K562 (cell line): Measurements from ENCODE around the gene NR2F2. TPM values are rescaled to one million over a fixed set of nuclear protein-coding genes. Genes with fewer than 3 reads are reported as not detected.

ENCODE experiments used
- FOXJ2 ChIP-seq: fragments of 200-800 bp; sonication (Bioruptor generic); IDR thresholded peaks from 2 replicates; pipeline ENCODE4 v1.6.1; 2016; ENCODE audit warnings: missing genetic modification characterization, missing compliant biosample characterization
- GABPB1 ChIP-seq: sonication (generic); formaldehyde crosslinking; IDR thresholded peaks from 2 replicates; pipeline ENCODE4 v1.8.0; 2022; ENCODE audit warnings: mild to moderate bottlenecking, missing genetic modification reagents
- HSF4 ChIP-seq: fragments of 250-450 bp; sonication (Bioruptor Pico); IDR thresholded peaks from 2 replicates; pipeline ENCODE4 v2.1.2; 2022; ENCODE audit warnings: mild to moderate bottlenecking, moderate library complexity, borderline replicate concordance
- NR2F6 ChIP-seq: fragments of 450-650 bp; formaldehyde crosslinking; IDR thresholded peaks from 2 replicates; pipeline ENCODE4 v1.4.0; 2020; ENCODE audit warnings: mild to moderate bottlenecking
- POLR2A ChIP-seq: fragments of 450-650 bp; conservative IDR thresholded peaks from 2 replicates; pipeline ENCODE4 v1.6.1; 2016
- ZBTB7A ChIP-seq: IDR thresholded peaks from 2 replicates; pipeline ENCODE4 v1.6.1; 2011; ENCODE audit warnings: low read depth, mild to moderate bottlenecking, low read length, moderate library complexity, borderline replicate concordance; ENCODE audit not compliant: control insufficient read depth
- polyA plus RNA-seq, 8 experiments: library from polyadenylated mRNA; depleted of rRNA in 4 of 8; stranded (reverse) in 5 of 8; unstranded in 3 of 8; fragments of >200 nt; fragmentation: Nextera tagmentation in 2 of 8; fragmentation: Illumina TruSeq in 1 of 8; extraction: Ambion mirVana in 2 of 8; extraction: Trizol in 1 of 8; gene quantifications; 2 replicates each; pipeline versions ENCODE4 v1.2.1 to v1.2.3, GENCODE V29; 2011 to 2014; ENCODE audit warnings: inconsistent platforms in 1 of 8, missing spikeins in 1 of 8
- total RNA-seq, 7 experiments: library from RNA; depleted of rRNA in 6 of 7; stranded (reverse); fragments of >200 nt in 6 of 7; fragmentation: Illumina TruSeq in 2 of 7; extraction: Trizol in 2 of 7; gene quantifications; 2 replicates each; pipeline versions ENCODE4 v1.2.1 to v1.2.3, GENCODE V29; 2011 to 2021; ENCODE audit warnings: low replicate concordance in 1 of 7
- TF ChIP-seq, protein P1 (sequence below), 2 experiments: fragments of 450-650 bp; IDR thresholded peaks; 2 replicates each; pipeline ENCODE4 v1.6.1; 2016
- TF ChIP-seq, protein P2 (sequence below): sonication (generic); formaldehyde crosslinking; IDR thresholded peaks from 2 replicates; pipeline ENCODE4 v1.8.0; 2023; ENCODE audit warnings: mild to moderate bottlenecking, missing genetic modification reagents
- TF ChIP-seq, protein P3 (sequence below), 3 experiments: IDR thresholded peaks in 2 of 3; conservative IDR thresholded peaks in 1 of 3; 2 replicates each; pipeline ENCODE4 v1.5.1; 2011 to 2012; ENCODE audit warnings: low read length in 3 of 3, mild to moderate bottlenecking in 3 of 3, control low read depth in 2 of 3, improper control_type of control experiment in 1 of 3, inconsistent platforms in 1 of 3, low read depth in 1 of 3, mixed read lengths in 1 of 3, moderate library complexity in 1 of 3; ENCODE audit not compliant: insufficient read depth in 2 of 3
- TF ChIP-seq, protein P4 (sequence below), 2 experiments: IDR thresholded peaks; 2 replicates each; pipeline ENCODE4 v1.6.1; 2012; ENCODE audit warnings: improper control_type of control experiment in 2 of 2, low read depth in 2 of 2, low read length in 2 of 2, borderline replicate concordance in 1 of 2

The NR2F2 gene
- total and polyA plus RNA-seq, 9 of the 15 experiments (the other 6 are each of a cell fraction or from before 2014, with no cell fraction given) = 6.0 to 51.8 (median 11.1) TPM

DNA sequence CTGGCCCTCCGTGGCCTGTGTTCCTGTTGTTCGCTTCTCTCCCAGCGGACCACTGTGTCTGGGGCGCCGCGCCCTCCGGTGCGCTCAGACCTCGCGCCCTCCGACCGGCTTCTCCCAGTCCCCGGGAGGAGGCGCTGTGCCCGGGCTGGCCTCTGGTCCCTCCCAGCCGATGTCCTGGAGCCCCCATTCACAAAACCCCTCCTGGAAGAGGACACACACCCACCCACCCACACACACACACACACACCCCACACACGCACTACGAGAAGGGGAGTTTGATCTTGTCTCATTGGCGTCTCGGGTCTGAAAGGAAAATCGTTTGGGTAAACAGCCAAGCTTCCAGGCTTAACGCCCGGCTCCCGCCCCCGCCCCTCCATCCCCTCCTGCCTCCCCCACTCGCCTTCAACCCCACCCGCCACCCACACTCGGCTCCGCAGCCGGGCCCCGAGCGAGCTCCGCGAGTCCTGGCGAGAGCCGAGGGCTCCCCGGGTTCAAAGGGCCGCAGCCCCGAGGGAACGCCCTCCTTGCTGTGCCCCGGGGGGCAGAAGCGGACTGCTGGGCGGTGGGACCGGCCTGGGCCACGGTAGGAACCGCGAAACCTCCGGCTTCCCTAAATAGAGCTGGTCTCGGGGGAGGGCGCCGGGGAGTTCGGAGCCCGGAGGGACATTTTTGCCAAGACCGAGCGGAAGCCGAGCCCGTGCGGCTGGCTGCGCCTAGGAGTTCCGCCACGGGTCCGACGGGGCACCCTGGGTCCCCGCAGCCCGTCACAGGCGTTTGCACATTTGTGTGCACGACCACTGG, 23.6 kb downstream of the NR2F2 start (continued):
- TF ChIP-seq, protein P1, sequence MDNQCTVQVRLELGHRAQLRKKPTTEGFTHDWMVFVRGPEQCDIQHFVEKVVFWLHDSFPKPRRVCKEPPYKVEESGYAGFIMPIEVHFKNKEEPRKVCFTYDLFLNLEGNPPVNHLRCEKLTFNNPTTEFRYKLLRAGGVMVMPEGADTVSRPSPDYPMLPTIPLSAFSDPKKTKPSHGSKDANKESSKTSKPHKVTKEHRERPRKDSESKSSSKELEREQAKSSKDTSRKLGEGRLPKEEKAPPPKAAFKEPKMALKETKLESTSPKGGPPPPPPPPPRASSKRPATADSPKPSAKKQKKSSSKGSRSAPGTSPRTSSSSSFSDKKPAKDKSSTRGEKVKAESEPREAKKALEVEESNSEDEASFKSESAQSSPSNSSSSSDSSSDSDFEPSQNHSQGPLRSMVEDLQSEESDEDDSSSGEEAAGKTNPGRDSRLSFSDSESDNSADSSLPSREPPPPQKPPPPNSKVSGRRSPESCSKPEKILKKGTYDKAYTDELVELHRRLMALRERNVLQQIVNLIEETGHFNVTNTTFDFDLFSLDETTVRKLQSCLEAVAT (IDR thresholded peaks at IDR 0.05) = no peak
- TF ChIP-seq, protein P2, sequence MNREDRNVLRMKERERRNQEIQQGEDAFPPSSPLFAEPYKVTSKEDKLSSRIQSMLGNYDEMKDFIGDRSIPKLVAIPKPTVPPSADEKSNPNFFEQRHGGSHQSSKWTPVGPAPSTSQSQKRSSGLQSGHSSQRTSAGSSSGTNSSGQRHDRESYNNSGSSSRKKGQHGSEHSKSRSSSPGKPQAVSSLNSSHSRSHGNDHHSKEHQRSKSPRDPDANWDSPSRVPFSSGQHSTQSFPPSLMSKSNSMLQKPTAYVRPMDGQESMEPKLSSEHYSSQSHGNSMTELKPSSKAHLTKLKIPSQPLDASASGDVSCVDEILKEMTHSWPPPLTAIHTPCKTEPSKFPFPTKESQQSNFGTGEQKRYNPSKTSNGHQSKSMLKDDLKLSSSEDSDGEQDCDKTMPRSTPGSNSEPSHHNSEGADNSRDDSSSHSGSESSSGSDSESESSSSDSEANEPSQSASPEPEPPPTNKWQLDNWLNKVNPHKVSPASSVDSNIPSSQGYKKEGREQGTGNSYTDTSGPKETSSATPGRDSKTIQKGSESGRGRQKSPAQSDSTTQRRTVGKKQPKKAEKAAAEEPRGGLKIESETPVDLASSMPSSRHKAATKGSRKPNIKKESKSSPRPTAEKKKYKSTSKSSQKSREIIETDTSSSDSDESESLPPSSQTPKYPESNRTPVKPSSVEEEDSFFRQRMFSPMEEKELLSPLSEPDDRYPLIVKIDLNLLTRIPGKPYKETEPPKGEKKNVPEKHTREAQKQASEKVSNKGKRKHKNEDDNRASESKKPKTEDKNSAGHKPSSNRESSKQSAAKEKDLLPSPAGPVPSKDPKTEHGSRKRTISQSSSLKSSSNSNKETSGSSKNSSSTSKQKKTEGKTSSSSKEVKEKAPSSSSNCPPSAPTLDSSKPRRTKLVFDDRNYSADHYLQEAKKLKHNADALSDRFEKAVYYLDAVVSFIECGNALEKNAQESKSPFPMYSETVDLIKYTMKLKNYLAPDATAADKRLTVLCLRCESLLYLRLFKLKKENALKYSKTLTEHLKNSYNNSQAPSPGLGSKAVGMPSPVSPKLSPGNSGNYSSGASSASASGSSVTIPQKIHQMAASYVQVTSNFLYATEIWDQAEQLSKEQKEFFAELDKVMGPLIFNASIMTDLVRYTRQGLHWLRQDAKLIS (CRISPR knock-in tag) = no peak
- no peak for TF ChIP-seq NR2F6 (CRISPR knock-in tag)
- TF ChIP-seq HSF4 = no peak
- TF ChIP-seq, protein P3, sequence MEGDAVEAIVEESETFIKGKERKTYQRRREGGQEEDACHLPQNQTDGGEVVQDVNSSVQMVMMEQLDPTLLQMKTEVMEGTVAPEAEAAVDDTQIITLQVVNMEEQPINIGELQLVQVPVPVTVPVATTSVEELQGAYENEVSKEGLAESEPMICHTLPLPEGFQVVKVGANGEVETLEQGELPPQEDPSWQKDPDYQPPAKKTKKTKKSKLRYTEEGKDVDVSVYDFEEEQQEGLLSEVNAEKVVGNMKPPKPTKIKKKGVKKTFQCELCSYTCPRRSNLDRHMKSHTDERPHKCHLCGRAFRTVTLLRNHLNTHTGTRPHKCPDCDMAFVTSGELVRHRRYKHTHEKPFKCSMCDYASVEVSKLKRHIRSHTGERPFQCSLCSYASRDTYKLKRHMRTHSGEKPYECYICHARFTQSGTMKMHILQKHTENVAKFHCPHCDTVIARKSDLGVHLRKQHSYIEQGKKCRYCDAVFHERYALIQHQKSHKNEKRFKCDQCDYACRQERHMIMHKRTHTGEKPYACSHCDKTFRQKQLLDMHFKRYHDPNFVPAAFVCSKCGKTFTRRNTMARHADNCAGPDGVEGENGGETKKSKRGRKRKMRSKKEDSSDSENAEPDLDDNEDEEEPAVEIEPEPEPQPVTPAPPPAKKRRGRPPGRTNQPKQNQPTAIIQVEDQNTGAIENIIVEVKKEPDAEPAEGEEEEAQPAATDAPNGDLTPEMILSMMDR (IDR thresholded peaks at IDR 0.05 in 2 of 3, conservative IDR thresholded peaks at IDR 0.05 in 1 of 3; ENCODE audit: insufficient read depth in 2 of 3, low read depth in 1 of 3, low read length in 3 of 3) = 0 out of 6 replicates have a peak, but pooled peaks of 1 of the 3 experiments have one; percentile 14
- TF ChIP-seq POLR2A = 0 out of 2 replicates have a peak, but pooled peaks have one; percentile 39
- TF ChIP-seq GABPB1 (CRISPR knock-in tag) = peak; percentile 36; the same call in 1 of the 2 replicates
- no peak for TF ChIP-seq FOXJ2 (tag)
- peak; percentile 65; the same call in 1 of the 2 replicates for TF ChIP-seq ZBTB7A
- TF ChIP-seq, protein P4, sequence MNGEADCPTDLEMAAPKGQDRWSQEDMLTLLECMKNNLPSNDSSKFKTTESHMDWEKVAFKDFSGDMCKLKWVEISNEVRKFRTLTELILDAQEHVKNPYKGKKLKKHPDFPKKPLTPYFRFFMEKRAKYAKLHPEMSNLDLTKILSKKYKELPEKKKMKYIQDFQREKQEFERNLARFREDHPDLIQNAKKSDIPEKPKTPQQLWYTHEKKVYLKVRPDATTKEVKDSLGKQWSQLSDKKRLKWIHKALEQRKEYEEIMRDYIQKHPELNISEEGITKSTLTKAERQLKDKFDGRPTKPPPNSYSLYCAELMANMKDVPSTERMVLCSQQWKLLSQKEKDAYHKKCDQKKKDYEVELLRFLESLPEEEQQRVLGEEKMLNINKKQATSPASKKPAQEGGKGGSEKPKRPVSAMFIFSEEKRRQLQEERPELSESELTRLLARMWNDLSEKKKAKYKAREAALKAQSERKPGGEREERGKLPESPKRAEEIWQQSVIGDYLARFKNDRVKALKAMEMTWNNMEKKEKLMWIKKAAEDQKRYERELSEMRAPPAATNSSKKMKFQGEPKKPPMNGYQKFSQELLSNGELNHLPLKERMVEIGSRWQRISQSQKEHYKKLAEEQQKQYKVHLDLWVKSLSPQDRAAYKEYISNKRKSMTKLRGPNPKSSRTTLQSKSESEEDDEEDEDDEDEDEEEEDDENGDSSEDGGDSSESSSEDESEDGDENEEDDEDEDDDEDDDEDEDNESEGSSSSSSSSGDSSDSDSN (IDR thresholded peaks at IDR 0.05; ENCODE audit: borderline replicate concordance in 1 of 2, low read depth in 2 of 2, low read length in 2 of 2) = 0 out of 4 replicates have a peak, but pooled peaks have one; percentile 30 to 60
